Adrenal gland (tissue), 5 donors: Measurements from ENCODE around the gene GLDC.

Source experiments
- POLR2A ChIP-seq, 2 donors: fragments of 450-650 bp; IDR thresholded peaks; one replicate each; pipeline ENCODE4 v1.6.1; 2017; ENCODE audit warnings: antibody characterized with exemption in 2 of 2, mild to moderate bottlenecking in 2 of 2, moderate library complexity in 1 of 2
- TF ChIP-seq, protein P1 (sequence below), 6 experiments: fragments of 450-650 bp in 4 of 6; fragments of 200-600 bp in 2 of 6; sonication (generic) in 1 of 6; IDR thresholded peaks; 1 replicate in 5 of 6; 2 replicates in 1 of 6; pipeline versions ENCODE4 v1.5.1 to v1.8.0; 2016 to 2021; ENCODE audit warnings: antibody characterized with exemption in 6 of 6, mild to moderate bottlenecking in 2 of 6, moderate library complexity in 1 of 6
- donor health status: DM: no; HTN: no; CAD: no.

DNA sequence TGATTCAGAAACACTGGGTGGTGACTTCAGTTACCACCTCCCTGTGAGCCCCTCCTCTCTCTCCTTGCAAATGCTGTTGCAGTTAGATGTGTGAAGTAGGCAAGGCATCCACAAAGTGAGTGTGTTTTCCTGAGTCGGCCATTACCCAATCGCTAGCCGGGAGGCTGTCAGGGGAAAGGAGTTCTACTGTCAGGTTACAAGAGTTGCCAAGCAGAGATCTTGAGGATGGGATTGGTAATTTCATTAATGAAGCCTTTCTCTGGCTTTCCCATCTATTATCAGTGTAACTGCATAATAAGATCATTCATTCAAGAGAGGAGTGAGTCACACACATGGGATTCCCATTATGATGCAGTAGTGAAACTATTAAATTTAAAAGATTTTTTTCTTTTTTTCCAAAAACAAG lies 106.9 kb downstream of the GLDC start:
- TF ChIP-seq, protein P1, sequence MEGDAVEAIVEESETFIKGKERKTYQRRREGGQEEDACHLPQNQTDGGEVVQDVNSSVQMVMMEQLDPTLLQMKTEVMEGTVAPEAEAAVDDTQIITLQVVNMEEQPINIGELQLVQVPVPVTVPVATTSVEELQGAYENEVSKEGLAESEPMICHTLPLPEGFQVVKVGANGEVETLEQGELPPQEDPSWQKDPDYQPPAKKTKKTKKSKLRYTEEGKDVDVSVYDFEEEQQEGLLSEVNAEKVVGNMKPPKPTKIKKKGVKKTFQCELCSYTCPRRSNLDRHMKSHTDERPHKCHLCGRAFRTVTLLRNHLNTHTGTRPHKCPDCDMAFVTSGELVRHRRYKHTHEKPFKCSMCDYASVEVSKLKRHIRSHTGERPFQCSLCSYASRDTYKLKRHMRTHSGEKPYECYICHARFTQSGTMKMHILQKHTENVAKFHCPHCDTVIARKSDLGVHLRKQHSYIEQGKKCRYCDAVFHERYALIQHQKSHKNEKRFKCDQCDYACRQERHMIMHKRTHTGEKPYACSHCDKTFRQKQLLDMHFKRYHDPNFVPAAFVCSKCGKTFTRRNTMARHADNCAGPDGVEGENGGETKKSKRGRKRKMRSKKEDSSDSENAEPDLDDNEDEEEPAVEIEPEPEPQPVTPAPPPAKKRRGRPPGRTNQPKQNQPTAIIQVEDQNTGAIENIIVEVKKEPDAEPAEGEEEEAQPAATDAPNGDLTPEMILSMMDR (IDR thresholded peaks at IDR 0.05): no peak
- TF ChIP-seq POLR2A (IDR thresholded peaks at IDR 0.05): no peak
